Measurements from ENCODE around the gene BRMS1L.
"Not testable (repeated sequence)": the region's sequence is repeated elsewhere in the genome, so short reads cannot be mapped to it uniquely, and the experiment has no call there.

The BRMS1L gene

DNA sequence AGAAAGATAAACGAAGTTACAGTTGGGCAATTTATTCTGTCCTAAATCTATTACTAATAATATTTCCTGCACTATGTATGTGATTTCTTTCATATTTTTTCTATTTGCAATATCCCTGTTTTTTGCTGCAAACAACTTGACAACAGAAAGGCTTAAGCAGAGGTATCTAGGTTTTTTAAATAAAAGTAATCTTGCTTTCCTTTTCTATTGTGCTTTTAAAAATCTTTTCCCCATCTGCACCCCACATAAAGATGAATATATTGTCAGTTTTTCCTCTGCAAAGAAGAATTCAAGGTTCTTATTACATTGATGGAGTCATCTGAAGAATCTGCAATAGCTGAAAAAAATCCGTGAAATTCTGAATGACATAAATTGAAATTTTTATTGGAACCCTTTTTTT, 16.5 kb upstream of the BRMS1L start:
- TF ChIP-seq GATA1 (IDR thresholded peaks at IDR 0.05; ENCODE audit: low read depth, low read length) (no peak), POLR2A (IDR thresholded peaks at IDR 0.05; ENCODE audit: low read length) (no peak)
- DNase-seq, result no peak

DNA sequence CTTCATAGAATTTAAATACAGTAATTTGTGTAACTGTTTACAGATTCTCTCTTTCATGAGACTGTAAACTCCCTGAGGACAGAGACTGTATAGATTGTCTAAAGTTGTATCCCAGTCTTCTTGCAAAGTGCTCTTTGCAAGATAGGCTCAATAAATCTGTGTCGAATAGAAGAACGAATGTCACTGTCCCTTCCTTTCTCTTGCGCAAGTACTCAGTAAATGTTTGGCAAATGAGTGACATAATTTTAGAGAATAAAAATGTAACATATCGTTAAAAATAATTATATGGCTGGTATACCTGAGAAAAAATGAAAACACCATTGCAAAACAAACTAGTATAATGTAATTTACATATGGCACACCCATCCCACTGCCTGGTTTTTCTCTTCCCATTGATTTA, 15.2 kb upstream of the BRMS1L start:
- no peak for TF ChIP-seq GATA1 (IDR thresholded peaks at IDR 0.05; ENCODE audit: low read depth, low read length)
- TF ChIP-seq POLR2A (IDR thresholded peaks at IDR 0.05; ENCODE audit: low read length), result no peak
- DNase-seq, result no peak

DNA sequence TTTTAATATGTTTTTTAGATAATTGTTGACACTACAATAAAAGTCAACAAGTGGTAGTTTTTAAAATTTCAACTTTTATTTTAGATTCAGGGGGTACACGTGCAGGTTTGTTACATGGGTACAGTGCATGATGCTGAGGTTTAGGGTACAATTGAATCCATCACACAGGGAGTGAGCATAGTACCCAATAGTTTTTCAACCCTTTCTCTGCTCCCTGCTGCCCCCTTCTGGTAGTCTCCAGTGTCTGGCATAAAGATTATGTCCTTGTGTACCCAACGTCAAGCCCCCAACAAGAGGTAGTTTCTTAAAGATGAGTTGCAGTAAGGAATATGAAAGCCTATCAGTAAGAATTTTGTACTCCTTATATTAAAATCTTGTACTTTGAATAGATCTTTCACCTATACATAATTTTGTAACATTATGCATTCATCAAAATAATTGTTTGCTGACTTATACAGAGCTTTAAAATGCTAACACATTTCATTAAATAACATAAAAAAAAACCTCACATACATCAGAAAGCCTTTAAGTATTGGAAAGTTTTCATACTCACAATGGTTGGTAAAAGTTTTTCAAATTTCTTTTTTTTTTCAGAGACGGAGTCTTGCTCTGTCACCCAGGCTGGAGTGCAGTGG, 11.7 kb upstream of the BRMS1L start:
- no peak for TF ChIP-seq GATA1 (IDR thresholded peaks at IDR 0.05; ENCODE audit: low read depth, low read length)
- no peak for TF ChIP-seq POLR2A (IDR thresholded peaks at IDR 0.05; ENCODE audit: low read length)
- peak; percentile 63 to 83 for DNase-seq

DNA sequence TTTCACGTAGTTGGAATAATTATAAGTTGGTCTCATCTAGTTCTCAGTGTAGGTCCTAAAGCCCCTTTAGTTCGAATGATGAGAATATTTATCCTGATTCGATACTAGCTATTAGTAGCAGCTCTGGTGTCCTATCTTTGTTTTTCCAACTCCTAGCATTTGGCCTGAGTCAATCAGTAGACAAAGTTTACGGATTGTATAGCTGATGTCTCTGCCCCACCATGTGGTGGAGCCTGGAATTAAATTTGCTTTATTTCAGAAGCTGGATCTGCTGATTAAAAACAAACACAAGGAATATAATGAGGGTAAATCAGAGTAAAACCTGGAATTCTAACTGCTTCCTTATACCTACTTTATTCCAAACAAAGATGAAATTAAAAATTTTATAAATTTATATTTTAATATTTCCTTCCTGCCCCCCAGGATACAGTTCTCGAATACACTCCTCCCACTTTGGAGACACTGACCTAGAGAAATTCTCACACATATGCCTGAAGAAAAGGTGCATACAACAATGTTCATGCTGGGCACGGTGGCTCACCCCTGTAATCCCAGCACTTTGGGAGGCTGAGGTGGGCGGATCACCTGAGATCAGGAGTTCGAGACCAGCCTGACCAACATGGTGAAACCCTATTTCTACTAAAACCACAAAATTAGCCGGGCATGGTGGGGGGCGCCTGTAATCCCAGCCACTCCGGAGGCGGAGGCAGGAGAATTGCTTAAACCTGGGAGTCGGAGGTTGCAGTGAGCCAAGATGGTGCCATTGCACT, 7.6 kb upstream of the BRMS1L start:
- TF ChIP-seq POLR2A (IDR thresholded peaks at IDR 0.05; ENCODE audit: low read length) (no peak), GATA1 (IDR thresholded peaks at IDR 0.05; ENCODE audit: low read depth, low read length) (no peak)
- peak; percentile 25 to 54 for DNase-seq

DNA sequence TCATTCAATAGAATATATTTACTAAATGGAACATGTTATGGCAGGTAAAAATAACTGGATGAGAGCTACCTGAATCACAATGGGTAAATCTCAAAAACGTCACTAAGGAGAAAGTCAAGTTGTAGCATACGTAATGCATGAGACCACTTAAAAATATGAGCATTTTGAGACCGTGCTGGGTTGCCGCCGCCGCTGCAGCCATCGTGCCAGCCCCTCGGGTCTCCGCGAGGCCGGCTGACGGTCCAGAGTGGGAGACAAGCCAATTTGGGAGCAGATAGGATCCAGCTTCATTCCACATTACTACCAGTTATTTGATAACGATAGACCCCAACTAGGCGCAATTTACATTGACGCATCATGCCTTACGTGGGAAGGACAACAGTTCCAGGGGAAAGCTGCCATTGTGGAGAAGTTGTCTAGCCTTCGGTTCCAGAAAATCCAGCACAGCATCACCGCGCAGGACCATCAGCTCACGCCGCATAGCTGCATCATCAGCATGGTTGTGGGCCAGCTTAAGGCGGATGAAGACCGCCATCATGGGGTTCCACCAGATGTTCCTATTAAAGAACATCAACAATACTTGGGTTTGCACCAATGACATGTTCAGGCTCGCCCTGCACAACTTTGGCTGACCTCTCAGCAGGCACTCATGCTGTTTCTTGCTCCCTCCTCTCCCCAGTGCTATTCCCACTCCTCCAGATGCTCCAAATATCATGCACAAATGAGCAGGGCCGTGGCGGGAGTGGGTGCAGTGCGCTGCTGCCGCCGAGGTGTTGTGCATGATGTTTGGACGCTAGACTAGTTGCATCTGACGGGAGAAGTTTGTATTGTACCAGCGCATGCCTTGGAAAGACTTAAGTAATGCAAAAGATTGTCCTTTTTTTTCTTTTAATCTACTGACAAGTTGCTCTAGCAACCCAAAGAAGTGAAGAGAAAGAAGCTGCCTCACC, 6.3 kb upstream of the BRMS1L start:
- TF ChIP-seq POLR2A (IDR thresholded peaks at IDR 0.05; ENCODE audit: low read length), result no peak
- no peak for TF ChIP-seq GATA1 (IDR thresholded peaks at IDR 0.05; ENCODE audit: low read depth, low read length)
- DNase-seq, result no peak

DNA sequence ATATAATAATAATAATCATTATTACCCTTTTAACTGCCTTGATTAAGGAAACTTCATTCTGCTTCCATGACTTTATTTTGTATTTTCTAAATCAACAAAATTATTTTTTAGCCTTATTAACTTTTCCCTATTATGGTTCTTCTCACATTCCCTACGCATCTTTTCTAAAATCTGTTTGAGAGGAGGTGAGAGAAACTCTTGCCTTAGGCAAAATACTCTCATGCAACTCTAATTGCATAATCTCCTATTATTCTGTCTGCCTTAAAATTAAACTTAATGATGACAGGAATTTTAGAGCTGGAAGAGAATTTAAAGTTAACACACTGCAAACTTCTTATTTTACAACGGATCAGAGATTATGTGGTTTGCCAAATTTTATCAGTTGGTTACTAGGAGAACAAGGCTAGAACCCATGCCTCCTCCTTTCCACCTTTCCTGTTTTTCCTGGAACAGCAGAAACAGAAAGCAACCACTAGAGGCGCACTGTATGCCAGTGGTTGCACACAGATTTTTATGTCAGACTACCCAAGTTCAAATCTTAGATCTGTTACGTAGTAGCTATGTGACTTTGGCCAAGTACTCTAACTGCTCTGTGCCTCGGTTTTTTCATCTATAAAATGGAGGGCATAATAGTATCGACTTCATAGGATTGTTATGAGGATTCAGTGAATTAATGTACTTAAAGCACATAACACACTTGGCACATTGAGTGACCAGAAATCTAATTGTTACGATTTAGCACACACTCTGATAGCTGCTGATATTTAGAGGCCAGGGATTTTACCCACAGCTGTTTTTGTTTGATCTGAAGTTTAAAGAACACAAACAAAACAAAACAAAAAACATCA, 4.3 kb upstream of the BRMS1L start:
- no peak for TF ChIP-seq POLR2A (IDR thresholded peaks at IDR 0.05; ENCODE audit: low read length)
- TF ChIP-seq GATA1 (IDR thresholded peaks at IDR 0.05; ENCODE audit: low read depth, low read length), result no peak
- DNase-seq, result peak; percentile 39 to 60

DNA sequence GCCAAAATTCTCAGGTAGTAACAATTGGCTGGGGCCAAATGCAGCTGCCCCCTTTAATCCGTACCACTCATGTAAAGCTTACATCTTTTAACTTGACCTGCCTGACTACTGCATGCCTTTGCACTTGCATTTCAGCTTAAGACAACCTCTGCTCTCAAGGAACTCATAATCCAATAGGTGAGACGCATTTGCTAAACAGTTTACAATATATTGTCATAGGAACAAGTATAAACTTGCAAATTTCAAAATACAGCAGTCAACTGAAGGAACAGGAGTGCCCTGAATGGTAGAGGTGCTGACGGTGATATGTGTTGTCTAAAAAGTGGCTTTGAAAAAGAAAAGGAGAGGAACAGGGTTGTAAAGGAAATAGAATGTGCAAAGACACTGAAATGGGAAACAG, 3.6 kb upstream of the BRMS1L start:
- TF ChIP-seq GATA1 (IDR thresholded peaks at IDR 0.05; ENCODE audit: low read depth, low read length), result no peak
- no peak for TF ChIP-seq POLR2A (IDR thresholded peaks at IDR 0.05; ENCODE audit: low read length)
- DNase-seq, result no peak

DNA sequence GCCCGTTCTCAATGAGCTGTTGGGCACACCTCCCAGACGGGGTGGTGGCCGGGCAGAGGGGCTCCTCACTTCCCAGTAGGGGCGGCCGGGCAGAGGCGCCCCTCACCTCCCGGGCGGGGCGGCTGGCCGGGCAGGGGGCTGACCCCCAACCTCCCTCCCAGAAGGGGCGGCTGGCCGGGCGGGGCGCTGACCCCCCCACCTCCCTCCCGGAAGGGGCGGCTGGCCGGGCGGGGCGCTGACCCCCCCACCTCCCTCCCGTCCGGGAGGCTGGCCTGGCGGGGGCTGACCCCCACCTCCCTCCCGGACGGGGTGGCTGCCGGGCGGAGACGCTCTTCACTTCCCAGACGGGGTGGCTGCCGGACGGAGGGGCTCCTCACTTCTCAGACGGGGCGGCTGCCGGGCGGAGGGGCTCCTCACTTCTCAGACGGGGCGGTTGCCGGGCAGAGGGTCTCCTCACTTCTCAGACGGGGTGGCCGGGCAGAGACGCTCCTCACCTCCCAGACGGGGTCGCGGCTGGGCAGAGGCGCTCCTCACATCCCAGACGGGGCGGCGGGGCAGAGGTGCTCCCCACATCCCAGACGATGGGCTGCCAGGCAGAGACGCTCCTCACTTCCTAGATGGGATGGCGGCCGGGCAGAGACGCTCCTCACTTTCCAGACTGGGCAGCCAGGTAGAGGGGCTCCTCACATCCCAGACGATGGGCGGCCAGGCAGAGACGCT, 1.5 kb upstream of the BRMS1L start:
- not testable (repeated sequence) for DNase-seq

DNA sequence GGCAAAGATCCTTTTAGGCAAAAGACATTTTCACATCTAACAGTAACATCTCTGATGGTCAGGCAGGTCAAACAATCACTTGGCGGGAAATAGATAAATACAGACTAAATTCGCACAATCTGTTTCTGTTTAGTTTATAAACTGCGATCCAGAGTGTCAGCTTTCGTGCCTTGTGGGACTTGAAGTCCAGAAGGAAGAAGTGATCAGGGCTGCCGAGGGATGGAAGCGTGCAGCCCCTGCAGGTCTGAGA, 245 bp upstream of the BRMS1L start:
- no peak for DNase-seq
- TF ChIP-seq POLR2A (IDR thresholded peaks at IDR 0.05; ENCODE audit: low read length) (no peak), GATA1 (IDR thresholded peaks at IDR 0.05; ENCODE audit: low read depth, low read length) (no peak)

DNA sequence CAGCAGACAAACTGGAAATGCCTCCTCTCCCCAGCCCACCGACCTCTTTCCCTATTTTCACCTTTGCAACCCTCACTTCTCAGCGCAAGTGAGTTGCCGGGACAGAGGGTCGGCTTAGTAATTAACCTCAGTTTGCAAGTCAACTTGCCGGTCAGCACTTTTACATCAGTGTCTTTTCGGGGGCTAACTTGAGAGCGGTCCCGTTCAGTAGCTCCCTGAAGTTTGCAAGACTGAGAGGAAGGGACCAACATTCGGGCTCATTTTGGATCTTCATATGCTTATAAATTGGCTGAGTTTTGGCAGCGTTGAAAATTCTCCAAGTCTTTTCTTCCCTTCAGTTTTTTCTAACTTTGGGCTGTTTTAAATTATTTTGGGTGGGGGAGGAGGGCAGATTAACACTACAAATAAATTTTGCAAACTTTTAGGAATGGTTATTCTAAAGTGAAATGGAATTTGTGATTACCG, 846 bp downstream of the BRMS1L start:
- no peak for TF ChIP-seq GATA1 (IDR thresholded peaks at IDR 0.05; ENCODE audit: low read depth, low read length)
- no peak for TF ChIP-seq POLR2A (IDR thresholded peaks at IDR 0.05; ENCODE audit: low read length)
- DNase-seq, result no peak

DNA sequence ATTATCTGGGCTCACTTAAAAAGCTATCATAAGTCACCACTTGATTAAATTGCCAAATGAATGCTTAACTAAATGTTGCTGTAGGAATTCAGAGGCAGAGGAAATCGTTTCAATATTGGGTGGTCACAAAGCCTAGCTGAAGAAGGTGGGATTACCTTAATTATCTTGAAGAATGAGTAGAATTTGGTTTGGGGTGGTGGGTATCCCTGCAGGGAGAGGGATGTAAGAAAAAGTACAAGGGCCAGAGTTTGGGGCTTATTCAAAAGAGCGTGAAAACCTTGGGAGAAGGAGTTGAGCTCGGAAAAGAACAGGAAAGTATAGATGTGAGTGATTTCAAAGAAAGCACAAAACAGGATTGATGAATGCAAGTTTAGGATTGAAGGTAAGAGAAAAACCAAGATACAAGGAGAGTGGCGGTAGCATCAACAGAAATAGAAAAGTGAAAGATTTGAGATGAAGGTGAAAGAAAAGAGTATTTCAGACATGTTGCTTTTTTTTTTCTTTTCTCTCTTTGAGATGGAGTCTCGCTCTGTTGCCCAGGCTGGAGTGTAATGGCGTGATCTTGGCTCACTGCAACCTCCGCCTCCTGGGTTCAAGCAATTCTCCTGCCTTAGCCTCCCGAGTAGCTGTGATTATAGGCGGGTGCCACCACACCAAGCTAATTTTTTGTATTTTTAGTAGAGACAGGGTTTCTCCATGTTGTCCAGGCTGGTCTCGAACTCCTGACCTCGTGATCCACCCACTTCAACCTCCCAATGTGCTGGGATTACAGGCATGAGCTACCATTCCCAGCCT, 1.7 kb downstream of the BRMS1L start:
- TF ChIP-seq POLR2A (IDR thresholded peaks at IDR 0.05; ENCODE audit: low read length), result no peak
- no peak for TF ChIP-seq GATA1 (IDR thresholded peaks at IDR 0.05; ENCODE audit: low read depth, low read length)

DNA sequence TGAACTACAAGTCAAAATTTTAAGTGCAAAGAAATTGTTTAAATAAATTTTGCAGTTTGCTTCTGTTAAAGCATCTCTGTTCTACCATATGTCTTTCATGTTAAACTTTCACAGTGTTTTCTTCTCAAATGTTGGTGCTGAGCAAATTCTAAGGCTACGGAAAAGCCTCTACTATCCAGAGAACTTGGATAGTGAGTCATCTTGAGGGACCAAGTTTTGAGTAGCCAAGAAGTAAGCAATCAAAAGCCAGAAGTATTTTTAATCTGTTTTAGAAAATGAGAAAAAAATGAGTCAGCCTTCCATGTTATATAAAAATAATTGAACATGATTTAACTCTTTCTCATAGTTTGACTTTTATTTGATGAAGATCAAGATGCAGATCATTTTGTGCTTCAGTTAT, 3.3 kb downstream of the BRMS1L start:
- DNase-seq, result no peak
- TF ChIP-seq GATA1 (IDR thresholded peaks at IDR 0.05; ENCODE audit: low read depth, low read length), result no peak
- TF ChIP-seq POLR2A (IDR thresholded peaks at IDR 0.05; ENCODE audit: low read length), result no peak

More for the DNA sequence above, 1.7 kb downstream of the BRMS1L start:
- no peak for DNase-seq

Data from erythroblast (primary cell).